ENCODE data around the gene EFTUD2.

- no peak for TF ChIP-seq CTCF (IDR thresholded peaks at IDR 0.05)
- TF ChIP-seq NFE2L1 (CRISPR knock-in tag; IDR thresholded peaks at IDR 0.05): no peak
- TF ChIP-seq ZNF416 (CRISPR knock-in tag; IDR thresholded peaks at IDR 0.05): no peak
- no peak for TF ChIP-seq ETV6 (CRISPR knock-in tag; IDR thresholded peaks at IDR 0.05)
- no peak for TF ChIP-seq KAT7 (CRISPR knock-in tag; IDR thresholded peaks at IDR 0.05; ENCODE audit: borderline replicate concordance)
- no peak for TF ChIP-seq USF1 (CRISPR knock-in tag; IDR thresholded peaks at IDR 0.05)
- TF ChIP-seq ESRRA (CRISPR knock-in tag; IDR thresholded peaks at IDR 0.05; ENCODE audit: borderline replicate concordance): no peak
- TF ChIP-seq PREB (CRISPR knock-in tag; IDR thresholded peaks at IDR 0.05; ENCODE audit: borderline replicate concordance): no peak
Measured at GRCh38 chr17:44919411-44919810, 20.2 kb upstream of the EFTUD2 start.

Measured in WTC11 (cell line).